ENCODE measurements around the gene PAX1. TPM values are rescaled to one million over a fixed set of nuclear protein-coding genes. Genes with fewer than 3 reads are reported as not detected.

The PAX1 gene
- total RNA-seq, 1 donor = not detected

DNA sequence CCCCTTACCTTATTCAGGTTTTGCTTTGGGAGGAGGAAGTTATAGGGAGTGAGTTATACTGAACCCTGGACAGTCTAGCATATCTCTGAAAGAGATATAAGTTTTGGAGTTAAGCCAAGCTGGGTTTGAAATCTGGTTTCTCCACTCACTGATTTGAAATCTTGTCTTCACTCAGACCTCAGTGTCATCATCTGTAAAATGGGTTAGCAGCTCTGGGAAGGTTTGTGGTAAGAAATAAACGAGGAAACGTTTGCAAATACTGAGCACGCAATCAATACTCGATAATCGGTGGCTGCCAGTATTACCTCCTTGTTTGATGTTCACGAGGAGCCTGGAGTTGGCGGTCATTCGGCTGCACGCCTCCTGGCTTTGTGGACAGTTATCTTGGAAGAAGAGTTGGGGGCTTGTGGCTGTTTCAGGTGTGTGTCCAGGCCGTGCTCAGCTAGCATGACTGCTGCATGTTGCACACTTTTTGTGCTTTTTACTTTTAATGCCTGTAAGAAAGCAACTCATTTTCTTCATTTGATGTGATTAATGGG is 61.8 kb downstream of the PAX1 start:
- peaks cover 5% of the 10 kb centered on the region for H3K27me3 ChIP-seq (ENCODE audit: insufficient read depth, low read length)
- no peak overlapping the region for H3K4me3 ChIP-seq (ENCODE audit: low read length)
- no peaks in the 10 kb centered on the region for H3K4me1 ChIP-seq (ENCODE audit: insufficient read depth, low read length)
- H3K9me3 ChIP-seq (ENCODE audit: low read depth, low read length) = no peaks in the 10 kb centered on the region

DNA sequence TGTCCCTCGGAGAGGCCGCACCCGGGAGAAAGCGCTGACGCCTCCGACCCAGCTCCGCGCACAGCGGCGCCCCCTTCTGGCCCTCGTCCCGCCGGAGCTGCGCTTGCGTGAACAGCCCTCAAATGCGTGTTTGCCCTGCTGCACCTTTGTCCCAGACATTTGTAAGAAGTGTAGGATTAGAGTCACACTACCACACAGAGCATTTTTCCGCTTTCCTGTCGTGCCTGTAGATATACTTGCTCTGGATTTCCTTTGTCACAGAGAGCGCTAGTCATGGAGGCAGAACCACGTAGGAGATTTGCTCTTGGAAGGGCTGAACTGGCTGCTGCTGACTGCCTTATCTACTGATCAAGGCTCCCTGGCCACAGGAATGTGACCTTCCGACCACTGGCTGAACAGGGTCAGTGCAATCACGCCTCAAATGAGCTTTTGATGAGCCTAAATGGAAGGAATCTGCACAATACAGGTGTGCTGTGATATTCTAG is 62.3 kb downstream of the PAX1 start:
- Histone ChIP-seq H3K4me1 (ENCODE audit: insufficient read depth, low read length) (no peaks in the 10 kb centered on the region), H3K4me3 (ENCODE audit: low read length) (no peak overlapping the region), H3K9me3 (ENCODE audit: low read depth, low read length) (no peaks in the 10 kb centered on the region), H3K27me3 (ENCODE audit: insufficient read depth, low read length) (peaks cover 5% of the 10 kb centered on the region)

Other genes starting within 250 kb of the PAX1 start
- gene NKX2-2, start 191.6 kb upstream of the PAX1 start, total RNA-seq = not detected